K562 (cell line): ENCODE measurements around the gene RAB31. TPM values are rescaled to one million over a fixed set of nuclear protein-coding genes. Genes with fewer than 3 reads are reported as not detected.

Experiments
- CAMTA2 ChIP-seq: fragments of 250-450 bp; sonication (Bioruptor Pico); conservative IDR thresholded peaks from 2 replicates; pipeline ENCODE4 v1.5.1; 2022
- CBFA2T3 ChIP-seq: fragments of 450-650 bp; IDR thresholded peaks from 2 replicates; pipeline ENCODE4 v1.6.1; 2017
- CHAMP1 ChIP-seq: fragments of 450-650 bp; IDR thresholded peaks from 2 replicates; pipeline ENCODE4 v1.6.1; 2016; ENCODE audit warnings: mild to moderate bottlenecking
- ELF1 ChIP-seq: fragments of 200-800 bp; sonication (Bioruptor generic); IDR thresholded peaks from 2 replicates; pipeline ENCODE4 v1.6.1; 2016; ENCODE audit warnings: missing genetic modification characterization, missing compliant biosample characterization
- HINFP ChIP-seq: fragments of 450-650 bp; conservative IDR thresholded peaks from 2 replicates; pipeline ENCODE4 v1.6.1; 2016; ENCODE audit warnings: missing genetic modification characterization, low read depth, mild to moderate bottlenecking, control low read depth, missing compliant biosample characterization
- JUNB ChIP-seq: fragments of 450-650 bp; formaldehyde crosslinking; conservative IDR thresholded peaks from 2 replicates; pipeline ENCODE4 v1.4.0; 2020; ENCODE audit warnings: mild to moderate bottlenecking
- L3MBTL2 ChIP-seq: fragments of 450-650 bp; IDR thresholded peaks from 2 replicates; pipeline ENCODE4 v1.6.1; 2016; ENCODE audit warnings: mild to moderate bottlenecking, moderate library complexity
- MXI1 ChIP-seq: IDR thresholded peaks from 2 replicates; pipeline ENCODE4 v1.6.1; 2011; ENCODE audit warnings: low read depth, mild to moderate bottlenecking, improper control_type of control experiment, low read length
- MYBL2 ChIP-seq, 2 experiments: fragments of 450-650 bp in 1 of 2; sonication (generic) in 1 of 2; formaldehyde crosslinking in 1 of 2; IDR thresholded peaks; 2 replicates each; pipeline versions ENCODE4 v1.6.1 to v1.8.1; 2017 to 2022; ENCODE audit warnings: borderline replicate concordance in 1 of 2, inconsistent platforms in 1 of 2, low read depth in 1 of 2, mild to moderate bottlenecking in 1 of 2, missing genetic modification reagents in 1 of 2, moderate library complexity in 1 of 2
- NFE2L1 ChIP-seq: fragments of 450-650 bp; IDR thresholded peaks from 2 replicates; pipeline ENCODE4 v1.6.1; 2016; ENCODE audit warnings: missing genetic modification characterization, low read depth, mild to moderate bottlenecking, missing compliant biosample characterization, moderate library complexity, borderline replicate concordance
- NR2F6 ChIP-seq: fragments of 450-650 bp; formaldehyde crosslinking; IDR thresholded peaks from 2 replicates; pipeline ENCODE4 v1.4.0; 2020; ENCODE audit warnings: mild to moderate bottlenecking
- PATZ1 ChIP-seq: fragments of 250-450 bp; sonication (Bioruptor Pico); IDR thresholded peaks from 2 replicates; pipeline ENCODE4 v1.5.0; 2020; ENCODE audit warnings: mild to moderate bottlenecking, borderline replicate concordance
- POLR2AphosphoS2 ChIP-seq: IDR thresholded peaks from 2 replicates; pipeline ENCODE4 v1.6.1; 2012; ENCODE audit warnings: low read length, improper control_type of control experiment
- PYGO2 ChIP-seq: fragments of 450-650 bp; IDR thresholded peaks from 2 replicates; pipeline ENCODE4 v1.6.1; 2016; ENCODE audit warnings: mild to moderate bottlenecking, missing genetic modification characterization, moderate library complexity, missing compliant biosample characterization
- RUNX1 ChIP-seq: sonication (generic); IDR thresholded peaks from 2 replicates; pipeline ENCODE4 v1.6.1; 2016; ENCODE audit warnings: antibody characterized with exemption, low read depth
- STAG1 ChIP-seq: sonication (generic); formaldehyde crosslinking; IDR thresholded peaks from 2 replicates; pipeline ENCODE4 v1.5.0; 2020; ENCODE audit warnings: missing genetic modification reagents, borderline replicate concordance
- TAF9B ChIP-seq: fragments of 450-650 bp; IDR thresholded peaks from 2 replicates; pipeline ENCODE4 v1.6.1; 2018; ENCODE audit warnings: mild to moderate bottlenecking; ENCODE audit not compliant: partially characterized antibody
- TARDBP ChIP-seq: fragments of 450-650 bp; IDR thresholded peaks from 2 replicates; pipeline ENCODE4 v1.6.1; 2016
- TBL1XR1 ChIP-seq, 2 experiments: IDR thresholded peaks; 2 replicates each; pipeline ENCODE4 v1.6.1; 2012; ENCODE audit warnings: improper control_type of control experiment in 2 of 2, low read length in 2 of 2, mild to moderate bottlenecking in 1 of 2
- TCFL5 ChIP-seq: fragments of 250-450 bp; sonication (Bioruptor Pico); conservative IDR thresholded peaks from 2 replicates; pipeline ENCODE4 v1.6.1; 2021; ENCODE audit warnings: mild to moderate bottlenecking, moderate library complexity, matching md5 sums
- ZNF766 ChIP-seq: fragments of 200-800 bp; sonication (Bioruptor generic); conservative IDR thresholded peaks from 2 replicates; pipeline ENCODE4 v1.6.1; 2016; ENCODE audit warnings: missing genetic modification characterization, missing compliant biosample characterization
- polyA plus RNA-seq, 8 experiments: library from polyadenylated mRNA; depleted of rRNA in 4 of 8; stranded (reverse) in 5 of 8; unstranded in 3 of 8; fragments of >200 nt; fragmentation: Nextera tagmentation in 2 of 8; fragmentation: Illumina TruSeq in 1 of 8; extraction: Ambion mirVana in 2 of 8; extraction: Trizol in 1 of 8; gene quantifications; 2 replicates each; pipeline versions ENCODE4 v1.2.1 to v1.2.3, GENCODE V29; 2011 to 2014; ENCODE audit warnings: inconsistent platforms in 1 of 8, missing spikeins in 1 of 8
- total RNA-seq, 7 experiments: library from RNA; depleted of rRNA in 6 of 7; stranded (reverse); fragments of >200 nt in 6 of 7; fragmentation: Illumina TruSeq in 2 of 7; extraction: Trizol in 2 of 7; gene quantifications; 2 replicates each; pipeline versions ENCODE4 v1.2.1 to v1.2.3, GENCODE V29; 2011 to 2021; ENCODE audit warnings: low replicate concordance in 1 of 7

The RAB31 gene
- total and polyA plus RNA-seq, 9 of the 15 experiments (the other 6 are each of a cell fraction or from before 2014, with no cell fraction given): 20.7 to 70.4 (median 41.3) TPM

- TF ChIP-seq L3MBTL2 (no peak), TARDBP (no peak), CBFA2T3 (no peak), HINFP (tag) (peak; percentile 75; the same call in 1 of the 2 replicates), PATZ1 (CRISPR knock-in tag) (no peak), NR2F6 (CRISPR knock-in tag) (no peak), NFE2L1 (tag) (peak; percentile 86), TAF9B (no peak), CHAMP1 (no peak), MYBL2 (IDR thresholded peaks at IDR 0.05; ENCODE audit: low read depth) (no peak), MYBL2 (CRISPR knock-in tag; IDR thresholded peaks at IDR 0.05; ENCODE audit: borderline replicate concordance) (no peak), ELF1 (tag) (no peak; the same call in 1 of the 2 replicates), STAG1 (CRISPR knock-in tag) (no peak), RUNX1 (no peak), CAMTA2 (no peak), POLR2AphosphoS2 (no peak), PYGO2 (tag) (peak; percentile 64; the same call in 1 of the 2 replicates), ZNF766 (CRISPR knock-in tag) (no peak), JUNB (CRISPR knock-in tag) (peak; percentile 91), TBL1XR1 (IDR thresholded peaks at IDR 0.05; ENCODE audit: low read length in 2 of 2) (peak; percentile 42 to 95), TCFL5 (no peak; the same call in 1 of the 2 replicates), MXI1 (no peak)
These were observed 161.8 kb downstream of the RAB31 start (continued) for GRCh38 chr18:9869715-9870430.
